HepG2 (cell line): ENCODE results near the gene DNPH1. TPM values are rescaled to one million over a fixed set of nuclear protein-coding genes. Genes with fewer than 3 reads are reported as not detected.

Experiments
- BCL6 ChIP-seq: IDR thresholded peaks from 2 replicates; pipeline ENCODE4 v1.6.1; 2016; ENCODE audit warnings: missing genetic modification reagents, missing compliant biosample characterization
- GATA4 ChIP-seq: sonication (generic); IDR thresholded peaks from 2 replicates; pipeline ENCODE4 v1.6.1; 2016; ENCODE audit warnings: antibody characterized with exemption, low read depth, borderline replicate concordance
- GLMP ChIP-seq: sonication (generic); formaldehyde crosslinking; IDR thresholded peaks from 2 replicates; pipeline ENCODE4 v1.9.0; 2021; ENCODE audit warnings: missing genetic modification reagents, mild to moderate bottlenecking, borderline replicate concordance
- JUND ChIP-seq: sonication (generic); formaldehyde crosslinking; IDR thresholded peaks from 2 replicates; pipeline ENCODE4 v1.8.0; 2022; ENCODE audit warnings: mild to moderate bottlenecking, missing genetic modification reagents
- PHB2 ChIP-seq: fragments of 450-650 bp; IDR thresholded peaks from 2 replicates; pipeline ENCODE4 v1.6.1; 2018; ENCODE audit not compliant: partially characterized antibody
- PHF5A ChIP-seq: IDR thresholded peaks from one replicate; pipeline ENCODE4 v1.6.1; 2018; ENCODE audit warnings: low read depth, missing genetic modification reagents; ENCODE audit not compliant: unreplicated experiment
- SALL1 ChIP-seq: sonication (generic); formaldehyde crosslinking; IDR thresholded peaks from 2 replicates; pipeline ENCODE4 v1.8.0; 2022; ENCODE audit warnings: mild to moderate bottlenecking, missing genetic modification reagents
- TCF7L2 ChIP-seq: IDR thresholded peaks from 2 replicates; pipeline ENCODE4 v1.6.1; 2011; ENCODE audit warnings: mild to moderate bottlenecking, low read depth, low read length, moderate library complexity
- TGIF2 ChIP-seq: IDR thresholded peaks from 2 replicates; pipeline ENCODE4 v1.6.1; 2016; ENCODE audit warnings: control low read depth, missing compliant biosample characterization
- TRIM24 ChIP-seq: sonication (generic); formaldehyde crosslinking; IDR thresholded peaks from 2 replicates; pipeline ENCODE4 v1.8.0; 2022; ENCODE audit warnings: mild to moderate bottlenecking, missing genetic modification reagents
- ZBTB8A ChIP-seq: sonication (generic); formaldehyde crosslinking; IDR thresholded peaks from 2 replicates; pipeline ENCODE4 v1.4.0; 2020; ENCODE audit warnings: mild to moderate bottlenecking, low read depth, missing genetic modification reagents, borderline replicate concordance
- ZMAT3 ChIP-seq: sonication (generic); formaldehyde crosslinking; conservative IDR thresholded peaks from 2 replicates; pipeline ENCODE4 v1.7.0; 2021; ENCODE audit warnings: missing genetic modification reagents
- ZNF143 ChIP-seq: sonication (generic); formaldehyde crosslinking; IDR thresholded peaks from 2 replicates; pipeline ENCODE4 v1.4.0; 2020; ENCODE audit warnings: missing genetic modification reagents
- ZNF18 ChIP-seq: sonication (generic); formaldehyde crosslinking; IDR thresholded peaks from 2 replicates; pipeline ENCODE4 v1.8.0; 2022; ENCODE audit warnings: mild to moderate bottlenecking, missing genetic modification reagents; ENCODE audit not compliant: insufficient replicate concordance
- ZNF260 ChIP-seq: sonication (generic); formaldehyde crosslinking; IDR thresholded peaks from 2 replicates; pipeline ENCODE4 v1.4.0; 2020; ENCODE audit warnings: missing genetic modification reagents, low read depth, mild to moderate bottlenecking, borderline replicate concordance
- ZNF614 ChIP-seq: IDR thresholded peaks from 2 replicates; pipeline ENCODE4 v1.6.1; 2018; ENCODE audit warnings: missing biosample characterization, missing genetic modification reagents, inconsistent platforms, borderline replicate concordance
- ZNF772 ChIP-seq: sonication (generic); formaldehyde crosslinking; IDR thresholded peaks from 2 replicates; pipeline ENCODE4 v1.5.0; 2020; ENCODE audit warnings: mild to moderate bottlenecking, missing genetic modification reagents
- ZNF83 ChIP-seq: sonication (generic); formaldehyde crosslinking; IDR thresholded peaks from 2 replicates; pipeline ENCODE4 v1.4.0; 2020; ENCODE audit warnings: missing genetic modification reagents, mild to moderate bottlenecking, borderline replicate concordance
- polyA plus RNA-seq, 8 experiments: library from polyadenylated mRNA; depleted of rRNA in 3 of 8; stranded (reverse) in 7 of 8; unstranded in 1 of 8; fragments of >200 nt; fragmentation: Illumina TruSeq in 4 of 8; extraction: Trizol in 4 of 8; gene quantifications; 2 replicates each; pipeline versions ENCODE4 v1.2.1 to v1.2.3, GENCODE V29; 2011 to 2016; ENCODE audit warnings: low read depth in 4 of 8, missing spikeins in 1 of 8, mixed read lengths in 1 of 8; ENCODE audit not compliant: insufficient read depth in 1 of 8
- total RNA-seq, 5 experiments: library from RNA; depleted of rRNA; stranded (reverse); fragments of >200 nt; fragmentation: Illumina TruSeq; extraction: Trizol; gene quantifications; 2 replicates each; pipeline ENCODE4 v1.2.3, GENCODE V29; 2016; ENCODE audit warnings: low read depth in 1 of 5
- TF ChIP-seq, protein P1 (sequence below): sonication (generic); formaldehyde crosslinking; IDR thresholded peaks from 2 replicates; pipeline ENCODE4 v1.4.0; 2020; ENCODE audit warnings: mild to moderate bottlenecking, missing genetic modification reagents, borderline replicate concordance

Gene DNPH1
- total and polyA plus RNA-seq, 2 of the 13 experiments (the other 11 are each of a cell fraction or from before 2014, with no cell fraction given), result 56.5 to 75.1 TPM

- TF ChIP-seq ZNF260 (CRISPR knock-in tag) (no peak), ZNF143 (CRISPR knock-in tag) (no peak; the same call in none of the 2 replicates), ZMAT3 (CRISPR knock-in tag) (peak; percentile 100), BCL6 (CRISPR knock-in tag) (peak; percentile 98), ZNF772 (CRISPR knock-in tag) (peak; percentile 100), TRIM24 (CRISPR knock-in tag) (peak; percentile 98), ZNF614 (peak; percentile 99), TGIF2 (CRISPR knock-in tag) (peak; percentile 97), ZNF83 (CRISPR knock-in tag) (peak; percentile 98; the same call in 1 of the 2 replicates), SALL1 (CRISPR knock-in tag) (peak; percentile 100), TCF7L2 (peak; percentile 25; the same call in 1 of the 2 replicates), GLMP (CRISPR knock-in tag) (no peak), PHB2 (no peak), GATA4 (peak; percentile 99), PHF5A (CRISPR knock-in tag) (peak; percentile 98), ZBTB8A (CRISPR knock-in tag) (peak; percentile 63; the same call in 1 of the 2 replicates), JUND (peak; percentile 93; the same call in 1 of the 2 replicates), ZNF18 (CRISPR knock-in tag) (peak; percentile 98)
- TF ChIP-seq, protein P1, sequence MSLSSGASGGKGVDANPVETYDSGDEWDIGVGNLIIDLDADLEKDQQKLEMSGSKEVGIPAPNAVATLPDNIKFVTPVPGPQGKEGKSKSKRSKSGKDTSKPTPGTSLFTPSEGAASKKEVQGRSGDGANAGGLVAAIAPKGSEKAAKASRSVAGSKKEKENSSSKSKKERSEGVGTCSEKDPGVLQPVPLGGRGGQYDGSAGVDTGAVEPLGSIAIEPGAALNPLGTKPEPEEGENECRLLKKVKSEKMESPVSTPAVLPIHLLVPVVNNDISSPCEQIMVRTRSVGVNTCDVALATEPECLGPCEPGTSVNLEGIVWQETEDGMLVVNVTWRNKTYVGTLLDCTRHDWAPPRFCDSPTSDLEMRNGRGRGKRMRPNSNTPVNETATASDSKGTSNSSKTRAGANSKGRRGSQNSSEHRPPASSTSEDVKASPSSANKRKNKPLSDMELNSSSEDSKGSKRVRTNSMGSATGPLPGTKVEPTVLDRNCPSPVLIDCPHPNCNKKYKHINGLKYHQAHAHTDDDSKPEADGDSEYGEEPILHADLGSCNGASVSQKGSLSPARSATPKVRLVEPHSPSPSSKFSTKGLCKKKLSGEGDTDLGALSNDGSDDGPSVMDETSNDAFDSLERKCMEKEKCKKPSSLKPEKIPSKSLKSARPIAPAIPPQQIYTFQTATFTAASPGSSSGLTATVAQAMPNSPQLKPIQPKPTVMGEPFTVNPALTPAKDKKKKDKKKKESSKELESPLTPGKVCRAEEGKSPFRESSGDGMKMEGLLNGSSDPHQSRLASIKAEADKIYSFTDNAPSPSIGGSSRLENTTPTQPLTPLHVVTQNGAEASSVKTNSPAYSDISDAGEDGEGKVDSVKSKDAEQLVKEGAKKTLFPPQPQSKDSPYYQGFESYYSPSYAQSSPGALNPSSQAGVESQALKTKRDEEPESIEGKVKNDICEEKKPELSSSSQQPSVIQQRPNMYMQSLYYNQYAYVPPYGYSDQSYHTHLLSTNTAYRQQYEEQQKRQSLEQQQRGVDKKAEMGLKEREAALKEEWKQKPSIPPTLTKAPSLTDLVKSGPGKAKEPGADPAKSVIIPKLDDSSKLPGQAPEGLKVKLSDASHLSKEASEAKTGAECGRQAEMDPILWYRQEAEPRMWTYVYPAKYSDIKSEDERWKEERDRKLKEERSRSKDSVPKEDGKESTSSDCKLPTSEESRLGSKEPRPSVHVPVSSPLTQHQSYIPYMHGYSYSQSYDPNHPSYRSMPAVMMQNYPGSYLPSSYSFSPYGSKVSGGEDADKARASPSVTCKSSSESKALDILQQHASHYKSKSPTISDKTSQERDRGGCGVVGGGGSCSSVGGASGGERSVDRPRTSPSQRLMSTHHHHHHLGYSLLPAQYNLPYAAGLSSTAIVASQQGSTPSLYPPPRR (CRISPR knock-in tag), result peak; percentile 100
Measured at GRCh38 chr6:43267619-43268354, 38.5 kb upstream of the DNPH1 start (continued).
